DMS53 treated with DMSO at 0.1 percent for 48 hours (cell line): ENCODE results near the gene PLOD1.
"Not testable (repeated sequence)": the region's sequence is repeated elsewhere in the genome, so short reads cannot be mapped to it uniquely, and the experiment has no call there.

Experiments
- DNase-seq: peaks from one replicate; lab custom pipeline; 2025; ENCODE audit not compliant: unreplicated experiment; lab: John Stamatoyannopoulos, UW

Gene PLOD1

GRCh38 chr1:12005488-12006166 is 71.1 kb downstream of the PLOD1 start:
- no peak for DNase-seq

GRCh38 chr1:12006167-12006921 is 71.8 kb downstream of the PLOD1 start:
- DNase-seq: no peak

- no peak for DNase-seq
These were observed 72.7 kb downstream of the PLOD1 start for GRCh38 chr1:12007204-12007603.

GRCh38 chr1:12008355-12008754 is 73.8 kb downstream of the PLOD1 start:
- not testable (repeated sequence) for DNase-seq

GRCh38 chr1:12009318-12009947 is 74.9 kb downstream of the PLOD1 start:
- DNase-seq: no peak

- no peak for DNase-seq
These were observed 76.4 kb downstream of the PLOD1 start for GRCh38 chr1:12010746-12011570.

- DNase-seq: no peak
These were observed 77.5 kb downstream of the PLOD1 start for GRCh38 chr1:12011998-12012397.

- no peak for DNase-seq
These were observed 78.2 kb downstream of the PLOD1 start for GRCh38 chr1:12012560-12013316.

- no peak for DNase-seq
These were observed 79.8 kb downstream of the PLOD1 start for GRCh38 chr1:12014141-12014991.

- no peak for DNase-seq
These were observed 80.5 kb downstream of the PLOD1 start for GRCh38 chr1:12015001-12015491.

- DNase-seq: no peak
These were observed 81.0 kb downstream of the PLOD1 start for GRCh38 chr1:12015499-12015898.

GRCh38 chr1:12016182-12016581 is 81.7 kb downstream of the PLOD1 start:
- DNase-seq: no peak

GRCh38 chr1:12019858-12020509 is 85.5 kb downstream of the PLOD1 start:
- DNase-seq: no peak

- DNase-seq: no peak
These were observed 87.1 kb downstream of the PLOD1 start for GRCh38 chr1:12021616-12022015.

- no peak for DNase-seq
These were observed 87.5 kb downstream of the PLOD1 start for GRCh38 chr1:12022036-12022435.
